ENCODE data around the gene STAT3. TPM values are rescaled to one million over a fixed set of nuclear protein-coding genes. Genes with fewer than 3 reads are reported as not detected.

Gene STAT3
- total and polyA plus RNA-seq, 9 of the 15 experiments (the other 6 are each of a cell fraction or from before 2014, with no cell fraction given): 90.0 to 179 (median 114) TPM

DNA sequence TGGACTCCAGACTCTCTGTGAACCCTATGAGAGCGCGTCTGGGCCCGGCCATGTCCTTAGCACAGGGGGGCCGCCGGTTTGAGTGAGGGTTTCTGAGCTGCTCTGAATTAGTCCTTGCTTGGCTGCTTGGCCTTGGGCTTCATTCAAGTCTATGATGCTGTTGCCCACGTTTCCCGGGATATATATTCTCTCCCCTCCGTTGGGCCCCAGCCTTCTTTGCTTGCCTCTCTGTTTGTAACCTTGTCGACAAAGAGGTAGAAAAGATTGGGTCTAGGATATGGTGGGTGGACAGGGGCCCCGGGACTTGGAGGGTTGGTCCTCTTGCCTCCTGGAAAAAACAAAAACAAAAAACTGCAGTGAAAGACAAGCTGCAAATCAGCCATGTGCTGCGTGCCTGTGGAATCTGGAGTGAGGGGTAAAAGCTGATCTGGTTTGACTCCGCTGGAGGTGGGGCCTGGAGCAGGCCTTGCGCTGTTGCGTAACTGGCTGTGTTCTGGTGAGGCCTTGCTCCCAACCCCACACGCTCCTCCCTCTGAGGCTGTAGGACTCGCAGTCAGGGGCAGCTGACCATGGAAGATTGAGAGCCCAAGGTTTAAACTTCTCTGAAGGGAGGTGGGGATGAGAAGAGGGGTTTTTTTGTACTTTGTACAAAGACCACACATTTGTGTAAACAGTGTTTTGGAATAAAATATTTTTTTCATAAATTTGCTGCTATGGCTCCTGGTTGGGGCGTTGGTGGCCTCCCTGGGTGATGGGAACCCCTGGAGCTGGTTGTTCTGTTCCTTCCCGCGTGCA lies 76.8 kb downstream of the STAT3 start (continued):
- TF ChIP-seq YY1 (IDR thresholded peaks at IDR 0.05; ENCODE audit: borderline replicate concordance in 1 of 3, control insufficient read depth in 1 of 3, extremely low read depth in 1 of 3, insufficient read depth in 3 of 3, insufficient read length in 1 of 3, insufficient replicate concordance in 2 of 3, low read depth in 1 of 3, low read length in 2 of 3): no peak
- TF ChIP-seq HDAC3 (IDR thresholded peaks at IDR 0.05; ENCODE audit: borderline replicate concordance, partially characterized antibody): no peak
- TF ChIP-seq SRF (CRISPR knock-in tag; IDR thresholded peaks at IDR 0.05): peak in 1 of 2 experiments; percentile 71; a peak in 1 of 4 replicates
- TF ChIP-seq ELF4 (CRISPR knock-in tag; IDR thresholded peaks at IDR 0.05): peak; percentile 45; the same call in 1 of the 2 replicates
- TF ChIP-seq ZKSCAN1 (IDR thresholded peaks at IDR 0.05; ENCODE audit: low read depth, low read length): peak; percentile 67; the same call in 1 of the 2 replicates
- TF ChIP-seq ZNF217 (CRISPR knock-in tag; IDR thresholded peaks at IDR 0.05): no peak
- peak; percentile 65 for TF ChIP-seq TBP (optimal IDR thresholded peaks at IDR 0.05; ENCODE audit: low read depth, low read length)
- no peak for TF ChIP-seq KHSRP (IDR thresholded peaks at IDR 0.05)
- no peak for TF ChIP-seq ESRRB (CRISPR knock-in tag; IDR thresholded peaks at IDR 0.05; ENCODE audit: borderline replicate concordance)
- TF ChIP-seq MCM7 (IDR thresholded peaks at IDR 0.05): no peak
- no peak for TF ChIP-seq ZNF511 (CRISPR knock-in tag; IDR thresholded peaks at IDR 0.05)
- peak; percentile 64 to 67; a peak in 3 of 4 replicates for TF ChIP-seq FOXK2 (conservative IDR thresholded peaks at IDR 0.05 in 1 of 2, IDR thresholded peaks at IDR 0.05 in 1 of 2; ENCODE audit: low read depth in 2 of 2)
- no peak for TF ChIP-seq RERE (CRISPR knock-in tag; IDR thresholded peaks at IDR 0.05; ENCODE audit: borderline replicate concordance)
- peak; percentile 57 for TF ChIP-seq TAF9B (IDR thresholded peaks at IDR 0.05; ENCODE audit: partially characterized antibody)
- TF ChIP-seq SAFB2 (IDR thresholded peaks at IDR 0.05; ENCODE audit: borderline replicate concordance, low read depth, low read length, severe bottlenecking): no peak
- peak; percentile 79 for TF ChIP-seq POLR2A (conservative IDR thresholded peaks at IDR 0.05)
- TF ChIP-seq HMBOX1 (IDR thresholded peaks at IDR 0.05): peak; percentile 27; the same call in 1 of the 2 replicates
- TF ChIP-seq ZNF165 (CRISPR knock-in tag; IDR thresholded peaks at IDR 0.05; ENCODE audit: borderline replicate concordance): no peak
